GM18526 (cell line): ENCODE results near the gene WDR48.

ENCODE experiments used
- POLR2A ChIP-seq: IDR thresholded peaks from 3 replicates; pipeline ENCODE4 v1.6.1; 2011; ENCODE audit not compliant: insufficient read length; ENCODE audit errors: extremely low read depth

The WDR48 gene

DNA sequence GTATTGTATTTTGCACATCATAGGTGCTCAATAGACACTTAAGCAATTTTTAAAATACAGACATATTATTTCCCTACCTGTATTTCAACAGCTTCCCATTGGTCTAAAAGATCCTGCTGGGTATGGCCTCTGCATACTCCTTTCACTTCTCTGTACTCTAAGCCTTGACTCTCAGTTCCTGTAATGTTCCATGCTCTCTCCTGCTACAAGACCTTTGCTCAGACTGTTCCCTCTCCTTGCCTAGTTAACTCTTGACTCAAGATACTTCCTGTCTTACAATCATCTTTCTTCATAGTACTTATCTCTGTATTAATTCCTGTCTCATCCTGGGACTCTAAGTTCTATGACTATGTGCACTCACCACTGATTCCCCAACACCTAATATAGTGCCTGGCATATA lies 1.8 kb upstream of the WDR48 start:
- no peak for TF ChIP-seq POLR2A

DNA sequence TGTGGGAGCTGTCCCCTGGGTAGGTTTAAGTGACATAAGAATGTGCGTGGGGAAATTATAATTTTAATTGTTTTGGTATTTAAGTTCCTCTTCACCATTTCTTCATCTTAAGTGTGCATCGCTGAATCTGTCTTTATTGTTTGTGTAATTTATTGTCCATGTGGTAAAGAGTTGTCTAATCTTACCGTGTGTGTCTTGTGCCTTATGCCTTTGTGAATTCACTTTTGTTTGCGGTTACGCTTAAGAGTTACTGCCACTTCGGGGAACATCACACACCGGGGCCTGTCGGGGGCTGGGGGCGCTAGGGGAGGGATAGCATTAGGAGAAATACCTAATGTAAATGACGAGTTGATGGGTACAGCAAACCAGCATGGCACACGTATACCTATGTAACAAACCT lies 767 bp downstream of the WDR48 start:
- no peak for TF ChIP-seq POLR2A

DNA sequence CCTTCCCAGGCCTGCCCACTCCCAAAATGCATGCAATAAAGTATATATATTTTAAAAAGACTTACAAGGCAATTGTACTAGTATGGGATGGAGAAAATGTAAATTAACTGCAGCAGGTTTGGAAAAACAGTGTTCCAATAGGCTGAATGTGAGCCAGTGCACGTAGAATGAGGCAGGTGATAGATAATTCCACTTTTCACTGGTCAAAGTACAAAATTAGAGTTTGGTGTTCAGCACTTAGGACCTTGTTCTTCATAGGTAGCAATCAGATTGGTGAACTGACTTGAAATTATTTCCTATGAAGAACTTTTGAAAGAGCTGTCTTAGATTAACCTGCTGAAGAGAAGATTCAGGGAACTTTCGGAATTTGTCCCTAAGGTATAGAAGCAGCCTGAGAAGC lies 1.9 kb downstream of the WDR48 start:
- TF ChIP-seq POLR2A, result no peak

DNA sequence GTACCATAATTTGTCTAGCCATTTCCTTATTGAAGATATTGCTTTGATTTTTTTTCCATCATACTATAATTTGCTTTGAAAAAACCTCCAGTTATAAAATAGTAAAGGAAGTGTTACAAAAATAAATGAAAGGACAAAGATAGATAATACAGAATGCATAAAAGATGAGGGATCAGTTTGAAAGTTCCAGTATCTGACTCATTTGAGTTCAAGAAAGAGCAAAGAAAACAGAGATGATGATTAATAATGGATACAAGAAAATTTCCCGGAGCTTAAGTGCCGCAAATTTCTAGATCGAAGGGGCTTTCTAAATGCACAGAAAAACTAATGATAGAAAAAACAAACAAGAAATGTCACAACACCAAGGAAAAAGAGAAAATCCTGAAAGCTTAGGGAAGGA lies 4.3 kb downstream of the WDR48 start:
- no peak for TF ChIP-seq POLR2A

DNA sequence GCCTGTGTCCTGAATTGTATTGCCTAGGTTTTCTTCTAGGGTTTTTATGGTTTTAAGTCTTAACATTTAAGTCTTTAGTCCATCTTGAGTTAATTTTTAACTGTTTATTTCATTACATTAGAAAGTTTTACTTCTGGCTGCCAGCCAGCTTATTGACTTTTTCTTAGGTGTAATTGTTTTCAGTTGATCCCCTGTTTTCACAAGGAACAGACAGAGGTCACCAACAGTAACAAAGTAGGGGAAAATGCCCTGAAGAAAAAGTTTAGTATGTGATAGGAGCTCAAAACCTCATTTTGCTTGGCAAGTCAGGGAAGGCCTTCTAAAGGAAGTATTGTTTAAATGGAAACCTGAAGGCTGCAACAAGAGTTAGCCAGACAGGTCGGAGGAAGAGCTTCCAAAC lies 10.4 kb downstream of the WDR48 start:
- no peak for TF ChIP-seq POLR2A

DNA sequence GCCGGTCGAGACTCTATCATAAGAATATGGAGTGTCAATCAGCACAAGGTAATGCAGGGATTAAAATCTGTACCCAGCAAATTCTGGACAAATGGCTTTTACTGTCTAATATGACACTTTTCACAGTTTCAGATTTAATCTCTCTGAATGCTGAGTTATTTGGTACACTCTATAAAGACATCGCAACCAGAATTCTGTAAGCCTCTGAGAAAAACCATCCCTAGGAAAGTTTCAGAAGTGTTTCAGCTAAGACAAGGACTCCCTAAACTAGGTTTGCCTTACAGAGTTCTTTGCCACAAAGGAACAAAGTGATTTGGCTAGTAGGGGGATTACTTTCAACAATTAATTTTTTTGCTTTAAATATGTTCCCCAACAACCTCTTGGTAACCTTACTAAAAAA lies 11.3 kb downstream of the WDR48 start:
- no peak for TF ChIP-seq POLR2A

DNA sequence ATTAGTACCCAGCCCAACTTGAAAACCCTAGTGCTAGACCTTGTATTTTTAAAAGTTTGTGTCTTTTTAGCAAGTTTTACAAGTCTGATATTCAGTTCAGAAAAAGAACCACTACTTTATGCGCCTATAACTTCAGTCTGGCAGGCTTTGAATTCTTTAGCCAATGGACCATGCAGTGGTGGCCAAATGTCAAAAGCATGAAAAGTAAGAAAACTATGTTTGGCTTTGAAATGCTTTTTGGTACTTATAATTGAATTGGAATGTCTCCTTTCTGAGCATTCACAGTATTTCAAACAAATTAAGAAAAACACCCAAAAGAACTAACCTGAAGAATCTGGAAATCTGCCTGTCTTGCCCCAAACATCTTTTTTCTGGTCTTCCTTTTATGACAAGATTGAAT lies 12.8 kb downstream of the WDR48 start:
- TF ChIP-seq POLR2A, result no peak

DNA sequence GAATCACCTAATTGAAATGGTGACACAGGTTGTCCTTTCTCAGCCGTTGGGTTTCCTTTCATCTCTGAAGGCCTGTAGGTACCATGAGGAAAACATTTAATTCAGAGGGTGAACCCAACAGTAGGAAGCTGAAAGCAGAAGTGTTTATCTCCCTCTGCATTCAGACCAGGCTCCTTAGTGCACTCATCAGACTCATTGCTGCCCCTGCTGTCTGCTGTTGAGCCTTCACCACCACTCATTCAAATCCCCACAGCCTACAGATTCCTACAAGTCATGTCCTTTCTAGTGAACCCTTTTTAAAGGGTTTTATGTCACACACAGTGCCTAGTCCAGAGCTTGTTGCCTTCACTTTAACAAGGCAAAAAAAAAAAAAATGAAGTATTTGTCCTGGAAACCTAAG lies 13.4 kb downstream of the WDR48 start:
- no peak for TF ChIP-seq POLR2A

DNA sequence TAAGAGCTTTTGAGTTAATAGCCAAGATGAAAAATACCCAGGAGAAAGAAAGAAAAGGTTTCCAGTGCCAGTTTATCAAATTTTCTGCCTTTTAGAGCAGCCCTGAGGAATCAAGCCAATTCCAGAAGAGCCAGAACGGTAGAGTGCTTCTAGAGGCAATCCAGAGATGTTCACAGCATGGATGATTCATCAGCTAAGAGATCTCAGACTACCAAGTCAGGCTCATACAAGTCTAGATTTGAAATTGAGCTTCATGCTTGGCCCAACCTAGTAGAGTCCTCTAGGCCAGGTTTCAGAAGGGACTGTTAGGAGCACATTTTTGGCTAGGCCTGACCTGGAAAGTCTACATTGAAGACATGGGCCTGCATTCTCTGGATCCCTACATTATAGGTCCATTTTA lies 15.5 kb downstream of the WDR48 start:
- no peak for TF ChIP-seq POLR2A

DNA sequence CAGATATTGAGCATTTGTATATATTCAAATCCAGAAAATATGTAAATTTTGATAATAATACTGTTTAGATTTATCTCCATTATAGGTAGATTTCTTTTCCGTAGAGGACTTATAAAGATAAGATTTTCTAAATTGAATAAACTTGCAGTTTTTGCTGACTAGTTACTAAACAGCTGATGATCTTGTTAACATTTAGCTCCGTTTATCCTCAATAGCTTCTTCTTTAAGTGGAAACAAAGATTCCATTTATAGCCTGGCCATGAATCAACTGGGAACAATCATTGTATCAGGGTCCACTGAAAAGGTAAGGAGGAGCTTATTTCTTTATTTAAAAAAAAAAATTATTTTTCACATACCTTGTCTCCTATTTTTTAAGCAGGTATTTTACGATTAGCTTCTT lies 16.7 kb downstream of the WDR48 start:
- no peak for TF ChIP-seq POLR2A

DNA sequence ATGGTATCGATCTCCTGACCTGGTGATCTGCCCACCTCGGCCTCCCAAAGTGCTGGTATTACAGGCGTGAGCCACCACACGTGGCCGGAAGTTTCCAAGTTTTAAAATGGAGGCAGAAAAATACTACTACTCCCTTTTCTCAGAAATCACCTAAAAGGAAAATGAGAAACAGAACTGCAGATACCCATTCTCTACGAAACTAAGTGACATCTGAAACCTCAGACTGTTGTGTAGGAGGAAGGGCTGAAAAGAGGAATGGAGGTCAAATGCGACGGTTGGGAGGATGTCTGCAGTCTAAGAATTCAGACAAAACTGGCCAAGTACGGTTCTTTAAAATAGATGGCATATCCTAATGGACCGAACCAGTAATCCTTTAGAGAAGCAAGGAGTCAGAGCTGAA lies 24.1 kb downstream of the WDR48 start:
- TF ChIP-seq POLR2A, result no peak

DNA sequence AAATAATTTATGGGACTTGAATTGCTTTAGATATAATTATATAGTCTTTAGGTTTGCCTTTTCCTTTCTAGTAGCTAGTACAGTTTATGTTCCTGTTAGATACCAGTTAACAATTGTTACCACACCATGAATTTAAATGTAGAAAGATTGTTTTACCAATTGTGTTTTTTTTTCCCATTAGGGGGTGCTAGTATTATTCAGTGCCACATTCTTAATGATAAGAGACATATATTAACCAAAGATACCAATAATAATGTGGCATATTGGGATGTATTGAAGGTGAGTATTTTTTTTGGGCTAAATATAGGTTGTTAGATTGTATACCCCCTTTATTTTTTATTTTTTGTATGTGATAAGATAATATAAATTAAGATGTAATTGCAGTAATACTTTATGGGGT lies 27.7 kb downstream of the WDR48 start:
- no peak for TF ChIP-seq POLR2A

DNA sequence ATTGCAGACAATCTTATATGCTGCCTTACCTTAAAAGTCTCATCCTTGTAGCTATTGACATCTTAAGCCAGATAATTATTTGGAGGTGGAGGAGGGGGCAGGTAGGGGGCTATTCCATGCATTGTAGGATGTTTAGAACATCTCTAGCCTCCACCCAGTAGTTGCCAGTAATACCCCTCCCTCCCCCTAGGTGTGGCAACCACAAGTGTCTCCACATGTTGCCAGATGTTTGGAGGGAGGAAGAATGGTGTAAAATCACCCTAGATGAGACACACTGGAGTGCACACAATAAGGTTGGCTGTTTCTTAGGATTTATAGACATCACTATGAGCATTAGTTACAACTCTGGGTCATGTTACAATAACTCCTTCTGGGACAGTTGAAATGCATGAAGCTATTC lies 28.2 kb downstream of the WDR48 start:
- no peak for TF ChIP-seq POLR2A

DNA sequence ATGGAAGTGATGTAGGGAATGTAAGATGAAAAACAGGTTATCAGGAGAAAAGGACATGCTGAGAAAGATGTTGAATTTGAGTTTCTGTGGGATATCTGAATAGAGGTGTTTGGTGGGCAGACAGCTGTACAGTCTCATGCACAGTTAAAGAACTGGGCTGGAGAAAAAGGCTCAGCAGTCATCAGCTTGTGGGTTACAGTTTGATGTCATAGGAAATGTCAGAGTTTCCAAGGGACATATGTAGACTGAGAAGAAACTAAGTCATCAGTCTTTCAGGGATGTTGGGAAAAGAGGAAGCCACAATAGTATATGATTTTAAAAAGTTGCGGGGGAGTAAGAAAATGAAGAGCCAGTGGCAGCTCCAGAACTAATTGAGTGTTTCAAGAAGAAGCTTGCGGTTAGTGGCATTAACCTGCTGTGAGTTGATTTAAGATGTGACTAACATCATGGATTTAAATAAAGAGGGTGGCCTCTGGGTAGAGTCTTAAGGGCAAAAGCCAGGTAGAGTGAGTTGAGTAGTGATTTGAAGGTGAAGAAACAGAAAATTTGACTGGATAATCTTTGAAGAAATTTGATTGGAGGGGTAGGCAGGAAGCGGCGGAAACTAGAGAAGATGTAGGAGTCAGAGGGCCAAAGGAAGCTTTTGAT lies 31.0 kb downstream of the WDR48 start:
- TF ChIP-seq POLR2A, result no peak

DNA sequence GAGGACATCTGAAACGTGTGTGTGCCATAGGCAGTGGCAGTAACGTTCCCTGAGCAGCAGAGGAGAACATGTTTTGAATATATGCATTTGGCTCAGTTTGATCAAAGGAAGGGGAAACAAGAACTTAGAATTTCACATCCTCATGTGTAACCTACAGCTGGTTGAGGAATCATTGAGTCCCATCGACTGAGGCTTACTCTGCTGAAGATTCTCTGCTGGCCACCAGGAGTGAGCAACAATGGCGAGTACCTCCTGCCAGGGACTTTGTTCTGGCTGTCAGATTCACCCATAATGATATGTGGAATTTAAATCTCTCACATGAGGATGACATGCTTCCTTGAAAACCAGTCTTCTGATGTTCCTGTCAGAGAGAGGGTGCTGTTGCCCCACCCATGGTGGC lies 34.3 kb downstream of the WDR48 start:
- no peak for TF ChIP-seq POLR2A

DNA sequence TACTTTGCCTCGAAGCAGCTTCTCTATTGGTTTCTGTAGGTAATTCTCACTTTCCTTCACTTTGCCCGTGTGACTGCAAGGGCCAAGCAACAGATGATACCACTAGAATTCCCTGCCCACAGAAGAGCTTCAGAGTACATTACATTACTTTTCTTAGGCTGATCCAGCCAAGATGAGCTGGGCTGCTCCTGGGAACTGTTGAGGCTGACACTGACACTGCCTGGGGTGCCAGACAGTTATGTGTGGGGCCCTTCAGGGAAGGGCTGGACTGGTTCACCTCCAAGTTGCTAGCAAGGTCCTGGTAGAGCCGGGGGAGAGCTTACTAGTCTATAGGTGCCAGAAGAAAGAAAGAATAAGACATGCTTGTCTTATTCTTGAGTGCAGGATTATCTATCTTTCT lies 36.6 kb downstream of the WDR48 start:
- no peak for TF ChIP-seq POLR2A

DNA sequence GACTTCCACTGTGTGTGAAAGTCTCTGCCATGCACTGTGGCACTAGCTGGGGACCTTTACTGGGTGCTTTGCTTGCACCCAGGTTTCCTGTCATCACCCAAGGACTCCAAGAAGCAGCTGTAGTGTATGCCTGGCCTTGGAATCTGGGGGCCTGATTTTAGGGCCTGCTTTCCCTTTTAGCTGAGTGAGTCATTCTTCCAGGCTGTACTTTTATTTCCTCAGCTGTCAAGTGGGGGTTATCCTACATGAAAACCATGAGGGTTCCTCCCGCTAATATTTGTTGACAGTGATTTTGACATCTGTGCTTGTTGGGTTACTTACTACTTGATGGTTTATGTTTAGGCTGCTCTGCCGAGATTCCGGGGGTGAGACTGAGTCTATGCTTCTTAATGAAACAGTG lies 37.1 kb downstream of the WDR48 start:
- TF ChIP-seq POLR2A, result no peak

DNA sequence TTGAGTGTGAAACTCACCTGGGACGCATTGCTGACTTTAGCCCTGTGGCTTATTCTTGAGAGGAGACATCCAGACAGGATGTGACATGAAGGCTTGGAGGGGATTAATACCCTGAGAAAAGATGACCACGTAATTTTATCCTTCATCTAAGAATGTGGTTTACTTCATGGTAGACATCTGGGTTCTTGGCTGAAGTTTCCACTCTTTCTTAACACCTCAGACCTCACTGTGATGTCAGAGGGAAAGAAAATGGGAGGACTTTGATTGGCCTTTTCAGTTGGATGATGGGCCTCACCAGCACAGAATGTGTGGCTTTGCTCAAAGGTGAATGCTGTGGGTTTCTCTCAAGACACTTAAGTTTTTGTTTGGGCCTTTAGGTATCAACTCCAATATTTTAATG lies 39.1 kb downstream of the WDR48 start:
- no peak for TF ChIP-seq POLR2A
